HG02610 (cell line): ENCODE measurements around the gene CDX1.

Experiments
- ATAC-seq: cut with Tn5 transposase; IDR thresholded peaks from one replicate; pipeline ENCODE4 v1.9.1; 2021; ENCODE audit warnings: mild to moderate bottlenecking, moderate library complexity; ENCODE audit not compliant: unreplicated experiment

The CDX1 gene

DNA sequence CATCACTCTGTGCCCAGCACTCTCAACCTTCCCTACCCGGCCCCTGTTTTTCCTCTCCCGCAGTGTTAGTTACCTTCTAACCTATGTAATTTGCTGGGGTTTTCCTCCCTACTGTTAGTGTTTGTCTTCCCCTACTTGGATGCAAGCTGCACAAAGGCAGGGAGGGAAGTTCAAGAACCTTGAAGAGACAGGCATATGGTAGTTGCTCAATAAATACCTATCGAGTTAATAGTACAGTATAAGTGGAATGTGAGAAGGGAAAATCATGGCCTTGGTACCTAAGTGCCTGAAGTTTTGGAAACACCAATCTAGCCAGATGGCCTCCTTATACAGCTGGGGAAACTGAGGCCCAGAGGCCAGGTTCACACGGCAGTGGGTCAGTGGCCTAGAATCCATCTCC, 35.1 kb upstream of the CDX1 start:
- ATAC-seq: no peak

DNA sequence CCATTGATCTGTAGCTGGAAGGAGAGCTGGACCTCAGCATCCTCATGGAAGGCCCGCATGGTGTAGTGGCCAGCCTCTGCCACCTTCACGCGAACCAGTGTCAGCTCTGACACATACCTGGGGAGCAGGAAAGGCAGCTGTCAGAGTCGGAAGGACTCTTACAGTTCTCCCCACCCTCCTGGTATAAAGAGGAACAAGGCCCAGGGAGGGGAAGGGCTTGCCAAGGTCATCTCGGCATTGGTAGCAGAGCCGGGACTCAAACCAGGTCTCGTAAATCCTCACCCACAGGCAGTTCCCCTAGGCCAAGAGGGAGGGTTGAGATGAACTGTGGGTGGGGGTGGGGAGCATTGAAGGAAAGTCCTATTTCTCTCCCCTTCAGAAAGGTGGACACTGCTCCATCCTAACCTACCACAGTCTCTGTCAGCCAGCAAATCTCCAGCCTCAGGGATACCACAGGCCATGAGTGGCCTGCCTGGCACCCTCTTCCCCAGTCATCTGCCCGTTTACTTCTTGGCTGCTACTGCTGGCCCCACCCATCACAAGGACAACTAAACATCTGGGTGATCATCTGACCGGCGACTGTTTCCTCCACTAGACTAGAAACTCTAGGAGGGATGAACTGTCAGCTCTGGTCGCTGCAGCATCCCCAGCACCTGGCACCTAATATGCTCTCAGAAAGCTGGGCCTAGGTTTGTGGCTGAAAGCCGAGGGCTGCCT, 34.4 kb upstream of the CDX1 start:
- no peak for ATAC-seq

DNA sequence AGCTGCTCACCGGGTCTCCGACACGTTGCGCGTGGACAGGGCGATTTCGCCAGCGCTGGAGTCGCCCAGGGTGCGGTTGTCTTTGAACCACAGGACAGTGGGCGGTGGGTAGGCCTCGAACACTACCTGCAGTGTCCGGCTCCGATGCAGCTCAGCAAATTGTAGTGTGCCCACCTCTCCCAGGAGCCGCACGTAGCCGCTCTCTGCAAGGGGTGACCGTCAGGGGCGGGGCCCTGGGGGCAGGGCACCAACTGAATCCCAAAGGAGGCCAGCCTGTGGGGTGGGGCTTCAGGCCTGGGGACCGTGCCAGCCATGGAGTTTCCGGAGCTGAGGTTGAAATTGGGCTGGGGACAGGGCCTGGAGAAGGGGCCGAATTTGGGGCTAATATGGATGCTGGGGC, 33.8 kb upstream of the CDX1 start:
- no peak for ATAC-seq

DNA sequence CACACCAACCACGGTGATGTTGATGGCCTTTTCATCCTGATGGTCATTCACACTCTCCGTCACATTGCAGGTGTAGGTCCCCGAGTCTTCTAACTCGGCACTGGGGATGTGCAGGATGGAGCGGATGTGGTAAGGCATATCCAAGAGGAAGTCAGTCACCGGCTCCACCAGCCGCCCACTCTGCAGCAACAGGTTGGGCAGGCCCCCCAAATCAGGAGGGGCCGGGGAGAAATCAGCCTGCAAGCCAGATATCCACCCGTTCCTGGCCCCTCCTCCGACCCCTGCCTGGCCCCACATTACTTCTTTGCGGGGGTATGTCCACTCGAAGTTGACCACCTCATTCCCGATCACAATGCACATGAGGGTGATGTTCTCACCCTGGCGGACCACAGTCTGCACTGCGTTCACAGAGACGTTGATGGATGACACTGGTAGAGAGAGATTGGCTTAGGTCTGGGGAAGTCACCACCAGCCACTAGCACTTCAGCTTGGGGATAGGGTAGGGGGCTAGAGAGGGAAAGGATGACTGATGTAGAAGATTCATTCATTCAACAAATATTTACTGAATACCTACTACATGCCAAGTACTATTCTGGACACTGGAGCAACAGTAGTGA, 32.9 kb upstream of the CDX1 start:
- ATAC-seq: no peak

DNA sequence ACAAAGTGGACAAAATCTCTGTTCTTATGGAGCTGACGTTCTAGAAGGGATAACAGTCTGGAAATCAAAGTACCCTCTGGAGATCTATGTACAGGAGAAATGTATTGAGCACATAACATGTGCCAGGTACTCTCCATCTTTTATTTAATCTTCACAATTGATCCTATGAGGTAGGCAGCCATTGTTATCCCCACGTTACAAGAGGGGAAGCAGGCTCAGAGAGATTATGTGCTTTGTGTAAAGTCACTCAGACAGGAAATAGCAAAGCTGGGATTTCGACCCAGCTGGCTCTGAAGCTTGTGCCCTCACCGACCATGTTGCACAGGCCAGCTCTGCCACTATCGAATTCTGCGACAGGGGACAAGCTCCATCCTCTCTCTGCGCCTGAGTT, 32.4 kb upstream of the CDX1 start:
- no peak for ATAC-seq

DNA sequence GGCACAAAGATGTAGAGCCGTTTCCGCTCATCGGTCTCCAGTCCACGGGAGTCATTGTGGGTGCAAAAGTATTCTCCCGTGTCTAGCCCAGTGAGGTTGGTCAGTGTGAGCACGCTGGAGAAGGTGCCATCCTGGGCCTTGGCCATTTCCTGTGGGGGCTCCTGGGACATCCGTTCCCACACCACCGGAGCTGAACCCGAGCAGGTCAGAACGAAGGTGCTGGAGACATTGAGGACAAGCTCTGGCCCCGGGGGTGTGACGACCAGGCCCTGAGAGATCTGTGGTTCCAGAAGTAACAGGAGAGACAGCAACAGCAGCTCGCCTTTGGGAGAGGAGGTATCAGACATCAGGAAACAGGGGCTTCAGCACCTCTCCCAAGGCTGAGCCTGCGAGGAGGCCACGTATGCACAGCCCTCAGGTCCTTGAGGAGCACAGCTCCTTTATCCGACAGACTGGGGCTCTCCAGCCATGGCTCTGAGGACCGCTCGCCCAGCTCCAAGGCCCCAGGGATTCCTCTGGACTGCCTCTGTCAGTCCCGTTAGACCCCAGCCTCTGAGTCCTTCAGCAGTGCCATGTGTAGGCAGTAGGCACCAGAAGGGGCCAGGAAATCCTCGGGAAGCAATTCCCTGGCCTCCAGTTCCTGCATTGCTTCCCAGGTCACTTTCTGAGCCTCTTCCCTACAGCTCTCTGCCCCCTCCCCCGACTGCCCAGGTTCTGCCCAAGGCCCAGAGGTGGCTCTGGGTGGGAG, 30.8 kb upstream of the CDX1 start:
- ATAC-seq: no peak

DNA sequence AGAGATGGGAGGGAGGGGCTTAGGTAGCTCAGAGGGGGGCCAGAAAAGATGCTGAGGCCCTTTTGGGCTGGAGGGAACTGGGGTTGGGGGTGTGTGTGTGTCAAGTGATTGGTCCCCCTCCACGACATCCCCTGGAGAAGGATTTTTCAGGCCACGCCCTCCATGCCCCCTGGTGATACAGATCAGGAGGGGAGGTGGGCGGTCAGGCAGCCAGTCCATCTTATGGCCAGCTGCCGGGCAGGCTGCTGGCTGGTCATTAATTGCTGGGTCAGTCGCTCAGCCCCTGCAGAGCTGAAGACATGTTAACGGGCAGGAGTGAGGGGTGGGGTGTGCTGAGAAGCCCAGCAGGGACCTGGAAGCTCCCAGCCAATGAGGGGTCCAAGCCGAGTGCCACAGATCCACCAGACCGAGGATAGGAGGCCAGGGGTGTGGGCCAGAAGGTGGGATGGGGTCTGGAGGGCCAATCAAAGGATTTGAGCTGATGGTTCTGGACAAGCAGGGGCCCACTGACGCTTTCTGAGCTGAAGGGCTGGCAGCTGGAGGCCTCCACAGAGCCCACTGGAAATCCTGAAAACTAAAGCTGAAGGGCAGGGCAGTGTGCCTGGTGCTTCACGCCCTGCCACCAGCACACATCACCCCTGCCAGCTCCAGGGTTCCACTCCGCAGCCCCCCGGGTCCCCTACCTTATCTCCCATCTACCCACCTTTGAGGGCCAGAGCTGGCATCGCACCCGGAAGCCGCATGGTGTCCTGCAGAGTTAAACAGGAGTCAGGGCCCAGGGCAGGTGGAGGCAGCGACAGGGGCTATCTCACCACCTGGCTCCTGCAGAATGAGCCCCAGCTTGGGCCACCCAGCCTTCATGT, 30.0 kb upstream of the CDX1 start:
- no peak for ATAC-seq

DNA sequence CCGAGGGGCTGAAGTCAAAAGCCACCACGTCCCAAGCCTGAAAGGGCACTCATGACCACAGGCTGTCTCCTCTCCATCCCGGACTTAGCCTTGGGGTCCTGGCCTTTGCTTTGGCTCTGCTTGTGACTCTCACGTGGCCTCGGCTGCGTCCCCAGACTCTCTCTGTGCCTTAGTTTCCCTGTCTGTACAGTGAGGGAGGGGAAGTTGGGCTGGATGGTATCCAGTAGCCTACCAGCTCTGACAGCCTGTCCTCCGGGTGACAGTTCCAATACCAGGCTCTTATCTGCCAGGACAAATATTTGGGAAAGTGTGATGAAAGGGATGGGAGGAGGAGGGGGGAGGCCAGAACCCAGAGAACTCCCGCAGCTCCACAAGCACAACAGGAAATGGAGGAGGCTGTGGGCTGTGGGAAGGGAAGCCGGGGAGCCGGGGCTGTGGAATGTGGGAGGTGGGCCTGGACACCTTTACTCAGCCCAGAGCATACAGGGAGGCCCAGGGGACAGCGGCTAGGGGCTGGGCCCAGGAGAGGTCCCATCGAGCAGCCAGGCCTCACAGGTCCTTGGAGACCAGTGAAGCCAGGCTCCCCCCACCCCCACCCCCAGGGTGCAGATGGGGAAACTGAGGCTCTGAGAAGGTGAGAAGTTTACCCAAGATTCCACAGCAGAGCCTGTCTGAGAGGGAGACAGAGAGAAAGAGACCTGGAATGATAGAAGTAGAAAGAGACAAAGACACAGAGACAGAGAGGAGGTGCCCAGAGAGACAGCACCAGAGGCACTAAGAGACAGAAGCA, 29.2 kb upstream of the CDX1 start:
- no peak for ATAC-seq

DNA sequence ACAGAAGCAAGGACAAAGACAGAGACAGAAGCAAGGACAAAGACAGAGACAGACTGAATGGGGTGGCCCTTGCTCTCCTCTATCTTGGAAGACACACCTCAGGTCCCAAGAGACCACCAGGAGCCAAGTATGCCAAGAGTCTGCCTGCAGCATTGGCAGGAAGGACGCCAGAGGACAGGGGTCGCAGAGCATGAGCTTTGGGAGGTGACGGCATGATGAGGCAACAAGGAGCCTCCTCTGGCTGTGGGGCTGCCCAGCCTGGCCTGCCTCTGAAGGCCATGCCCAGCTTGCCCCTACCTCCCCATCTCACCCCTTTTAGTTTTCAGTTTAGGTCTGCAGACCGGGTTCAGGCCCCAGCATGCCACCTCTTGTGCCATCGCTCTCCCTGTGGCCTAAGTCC, 28.6 kb upstream of the CDX1 start:
- no peak for ATAC-seq

DNA sequence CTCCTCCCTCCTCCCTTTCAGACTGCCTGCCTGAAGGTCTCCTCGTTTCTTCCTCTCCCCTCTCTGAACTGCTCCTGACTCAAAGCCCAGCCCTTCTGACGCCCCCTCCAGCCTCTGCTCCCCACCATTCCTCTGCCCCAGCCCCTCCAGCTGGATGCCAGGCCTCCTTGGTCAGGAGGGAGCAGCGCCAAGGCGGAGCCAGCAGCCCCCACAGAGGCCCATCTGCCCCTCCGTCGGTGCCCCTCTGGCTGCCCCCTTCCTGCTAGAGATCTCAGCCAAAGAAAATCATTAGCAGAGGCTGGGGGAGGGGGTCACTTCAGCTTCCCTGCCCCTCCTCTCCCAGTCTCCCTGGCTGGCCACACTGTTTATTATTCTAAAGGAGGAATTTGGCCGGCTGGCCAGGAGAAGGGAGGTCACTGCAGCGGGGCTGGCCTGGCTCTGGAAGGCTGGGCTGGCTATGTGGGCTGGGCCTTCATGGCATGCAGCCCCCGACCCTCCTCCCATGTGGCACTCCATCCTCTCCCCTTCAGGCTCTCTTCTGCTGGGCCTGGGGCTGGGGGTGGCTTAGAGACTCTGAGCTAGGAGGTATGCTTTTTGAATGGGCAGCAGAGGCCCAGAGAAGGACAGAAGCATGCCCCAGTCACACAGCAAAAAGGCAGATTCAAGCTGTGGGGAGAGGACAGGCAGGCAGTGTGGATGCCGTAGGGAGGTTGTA, 27.9 kb upstream of the CDX1 start:
- no peak for ATAC-seq

DNA sequence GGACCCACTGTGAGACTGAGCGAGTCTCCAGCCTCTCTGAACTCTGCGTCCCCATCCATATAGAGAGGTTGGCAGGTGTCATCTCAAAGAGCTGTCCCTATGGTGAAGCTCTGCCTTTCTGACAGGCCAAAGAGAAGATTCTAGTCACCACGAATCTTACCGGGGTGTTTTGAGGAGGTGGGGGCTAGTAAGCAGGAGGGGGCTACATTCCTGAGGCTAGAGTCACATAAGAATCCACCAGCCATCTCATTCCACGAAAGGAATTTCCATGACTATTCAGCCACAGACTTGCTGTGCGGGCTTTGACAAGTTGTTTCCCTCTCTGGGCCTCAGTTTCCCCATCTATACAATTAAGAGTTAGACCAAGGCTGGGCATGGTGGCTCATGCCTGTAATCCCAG, 27.2 kb upstream of the CDX1 start:
- ATAC-seq: no peak

DNA sequence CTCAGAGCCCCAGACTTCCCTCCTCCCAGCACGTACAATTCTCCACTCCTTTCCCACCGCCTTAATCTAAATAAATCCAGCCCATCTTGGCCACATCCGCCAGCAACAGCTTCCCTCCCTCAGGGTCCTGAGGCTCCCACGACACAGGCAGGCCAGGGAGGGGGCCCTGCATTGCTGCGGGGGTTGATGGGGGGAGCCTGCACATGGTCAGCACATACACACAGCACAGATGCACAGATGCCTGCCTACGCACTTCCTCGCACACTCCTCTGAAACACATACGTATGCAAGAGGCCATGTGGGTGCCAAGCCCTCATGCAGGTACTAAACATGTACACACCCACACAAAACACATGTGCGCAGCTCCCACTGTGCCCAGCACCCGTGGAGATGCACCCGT, 25.7 kb upstream of the CDX1 start:
- ATAC-seq: no peak

DNA sequence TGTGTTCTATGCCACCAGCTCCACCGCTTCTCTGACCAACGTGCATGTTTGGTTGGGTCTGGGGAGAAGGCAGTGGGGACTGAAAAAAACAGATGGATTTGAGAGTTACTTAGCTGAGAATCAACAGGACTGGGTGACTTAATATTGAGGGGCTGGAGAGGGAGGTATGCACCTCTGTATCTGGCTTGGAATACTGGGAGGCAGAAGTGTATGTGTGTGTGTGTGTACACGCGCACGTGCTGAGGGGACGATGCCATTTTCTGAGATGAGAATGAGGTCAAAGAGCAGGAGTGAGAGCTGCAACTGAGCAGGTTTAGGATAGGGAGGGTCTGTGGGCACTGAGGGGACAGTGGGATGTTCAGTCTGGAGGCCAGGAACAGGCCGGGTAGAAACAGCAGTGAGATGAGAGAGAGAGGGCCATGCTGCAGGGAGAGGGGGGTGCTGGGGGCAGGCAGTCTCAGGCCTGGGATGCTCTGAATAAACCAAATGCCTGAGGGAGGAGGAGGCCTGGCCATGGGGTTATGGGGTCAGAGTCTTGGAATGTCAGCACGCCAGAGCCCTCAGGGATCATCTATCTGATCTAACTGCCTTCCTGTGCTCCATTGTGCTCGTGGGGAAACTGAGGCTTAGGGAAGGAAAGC, 24.9 kb upstream of the CDX1 start:
- ATAC-seq: no peak

DNA sequence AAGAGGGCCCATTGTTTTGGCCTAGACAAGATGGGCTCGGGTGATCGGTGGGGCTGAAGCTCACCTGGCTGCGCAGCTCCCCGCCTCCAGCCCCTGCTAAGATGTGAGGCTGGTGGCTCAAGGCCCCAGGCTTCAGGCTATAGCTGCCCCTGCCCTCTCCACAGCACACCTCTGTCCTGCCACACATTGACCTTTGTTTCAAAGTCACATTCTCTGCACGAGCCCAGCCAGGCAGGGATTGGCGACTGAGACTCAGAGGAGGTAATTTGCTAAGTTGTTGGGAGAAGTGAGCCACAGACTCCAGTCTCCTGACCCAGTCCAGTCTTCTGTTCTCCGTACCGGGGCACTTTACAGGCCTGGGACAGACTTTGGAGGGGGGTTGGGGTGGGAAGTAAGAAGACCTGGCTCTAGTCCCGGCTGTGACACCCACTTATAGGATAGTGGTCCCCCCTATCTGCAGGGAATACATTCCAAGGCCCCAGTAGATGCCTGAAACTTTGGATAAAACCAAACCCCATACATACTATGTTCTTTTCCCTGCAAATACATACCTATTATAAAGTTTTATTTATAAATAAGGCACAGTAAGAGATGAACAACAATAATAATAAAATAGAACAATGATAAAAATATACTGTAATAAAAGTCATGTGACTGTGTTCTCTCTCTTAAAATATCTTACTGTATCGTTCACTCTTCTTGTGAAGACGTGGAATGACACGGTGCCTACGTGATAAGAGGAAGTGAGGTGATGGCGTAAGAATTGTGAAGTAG, 24.2 kb upstream of the CDX1 start:
- no peak for ATAC-seq

DNA sequence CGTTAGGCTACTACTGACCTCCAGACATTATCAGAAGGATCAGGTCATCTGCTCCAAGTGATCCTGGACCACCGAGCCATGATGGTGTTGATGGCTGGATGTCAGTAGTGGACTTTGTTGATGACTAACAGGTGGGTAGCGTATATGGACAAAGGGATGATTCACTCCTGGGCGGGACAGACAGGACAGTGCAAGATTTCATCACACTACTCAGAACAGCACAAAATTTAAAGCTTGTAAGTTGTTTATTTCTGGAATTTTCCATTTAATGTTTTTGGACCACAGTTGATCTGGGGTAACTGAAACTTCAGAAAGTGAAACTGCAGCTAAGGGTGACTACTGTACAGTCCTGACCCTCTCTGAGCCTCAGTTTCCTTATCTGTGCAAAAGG, 23.6 kb upstream of the CDX1 start:
- no peak for ATAC-seq

DNA sequence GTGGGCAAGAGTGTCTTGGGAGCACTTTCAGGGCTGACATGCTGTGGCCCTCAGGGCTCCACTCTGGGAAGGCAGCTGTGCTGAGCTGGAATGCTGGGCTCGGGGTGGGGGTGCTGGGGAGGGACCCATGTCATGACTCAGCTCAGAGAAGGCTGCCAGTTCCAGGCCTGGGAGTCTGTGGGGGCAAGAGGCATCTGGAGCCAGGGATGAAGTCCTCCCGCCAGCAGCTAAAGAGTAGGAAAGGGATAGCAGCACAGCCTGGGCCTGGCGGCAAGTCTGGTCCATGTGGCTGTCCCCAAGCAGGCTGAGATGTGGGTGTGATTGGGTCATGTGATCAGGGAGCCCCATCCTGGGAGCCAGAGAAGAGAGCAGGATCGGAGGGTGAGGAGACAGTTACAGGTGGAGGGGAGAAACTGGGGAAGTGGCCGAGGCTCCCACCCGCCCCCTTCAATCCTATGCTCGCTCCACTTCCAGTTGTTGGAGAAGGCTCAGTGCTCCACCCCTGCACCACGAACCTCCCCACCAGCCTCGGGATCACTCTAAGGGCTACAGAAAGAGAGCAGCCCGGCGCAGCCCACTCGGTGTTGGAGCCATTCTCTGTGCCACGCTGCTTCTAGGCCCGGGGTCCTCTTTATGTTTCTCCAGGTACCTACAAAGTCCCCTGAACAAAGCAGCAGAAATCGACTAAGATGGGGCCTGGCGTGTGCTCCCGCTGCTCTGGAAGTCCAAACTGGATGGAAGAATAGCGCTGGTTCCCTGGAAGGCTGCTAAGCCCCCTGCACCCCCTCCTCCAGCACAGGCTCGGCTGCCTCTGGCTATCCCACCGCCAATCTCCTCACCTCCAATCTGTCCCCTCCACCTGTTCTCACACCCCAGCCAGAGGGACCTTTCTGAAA, 23.0 kb upstream of the CDX1 start:
- no peak for ATAC-seq

DNA sequence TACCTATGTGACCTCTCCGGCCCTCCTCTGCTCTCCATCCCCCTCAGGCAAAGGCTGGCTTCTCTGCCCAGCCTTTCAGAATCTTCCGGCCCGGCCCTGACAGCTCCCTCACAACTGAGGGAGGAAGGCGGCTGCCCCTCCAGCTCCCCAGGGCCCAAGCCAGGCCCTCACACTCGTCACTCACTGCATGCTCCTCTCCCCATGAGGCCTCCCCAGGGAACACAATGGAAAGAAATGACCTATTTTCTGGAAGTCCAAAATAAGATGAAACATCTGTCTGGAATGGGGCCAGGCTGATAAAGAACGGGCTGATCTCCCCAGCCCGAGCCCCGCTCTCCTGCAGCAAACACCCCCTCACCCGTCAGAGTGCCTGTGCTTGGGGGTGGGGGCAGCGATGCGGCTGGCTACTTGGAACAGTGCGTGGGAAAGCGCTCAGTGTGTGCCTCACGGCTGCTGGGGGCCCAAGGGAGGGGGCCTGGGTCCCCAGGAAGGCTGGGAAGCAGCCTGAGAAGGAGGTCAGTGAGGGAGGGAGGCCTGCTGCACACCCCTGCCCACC, 22.3 kb upstream of the CDX1 start:
- ATAC-seq: no peak
